ENCODE results near the gene PLXNA4.

PLXNA4 gene

GRCh38 chr7:132592936-132593335 is 16.7 kb upstream of the PLXNA4 start:
- DNase-seq (ENCODE audit: low read depth in 2 of 2, low spot score in 1 of 2): no peak

GRCh38 chr7:132592231-132592920 is 16.1 kb upstream of the PLXNA4 start:
- no peak for DNase-seq (ENCODE audit: low read depth in 2 of 2, low spot score in 1 of 2)

GRCh38 chr7:132590162-132590561 is 13.9 kb upstream of the PLXNA4 start:
- no peak for DNase-seq (ENCODE audit: low read depth in 2 of 2, low spot score in 1 of 2)

GRCh38 chr7:132588596-132588995 is 12.3 kb upstream of the PLXNA4 start:
- no peak for DNase-seq (ENCODE audit: low read depth in 2 of 2, low spot score in 1 of 2)

GRCh38 chr7:132584796-132585494 is 8.7 kb upstream of the PLXNA4 start:
- no peak for DNase-seq (ENCODE audit: low read depth in 2 of 2, low spot score in 1 of 2)

- no peak for DNase-seq (ENCODE audit: low read depth in 2 of 2, low spot score in 1 of 2)
These were observed 5.2 kb upstream of the PLXNA4 start for GRCh38 chr7:132581431-132581830.

- DNase-seq (ENCODE audit: low read depth in 2 of 2, low spot score in 1 of 2): peak; percentile 25 to 37
These were observed 4.5 kb upstream of the PLXNA4 start for GRCh38 chr7:132580717-132581285.

- DNase-seq (ENCODE audit: low read depth in 2 of 2, low spot score in 1 of 2): no peak
These were observed 4.0 kb upstream of the PLXNA4 start for GRCh38 chr7:132580277-132580676.

- no peak for DNase-seq (ENCODE audit: low read depth in 2 of 2, low spot score in 1 of 2)
These were observed 3.1 kb upstream of the PLXNA4 start for GRCh38 chr7:132579260-132579899.

- no peak for DNase-seq (ENCODE audit: low read depth in 2 of 2, low spot score in 1 of 2)
These were observed 2.6 kb upstream of the PLXNA4 start for GRCh38 chr7:132578826-132579225.

GRCh38 chr7:132578050-132578370 is 1.7 kb upstream of the PLXNA4 start:
- no peak for DNase-seq (ENCODE audit: low read depth in 2 of 2, low spot score in 1 of 2)

GRCh38 chr7:132577206-132578049 is 1.2 kb upstream of the PLXNA4 start:
- no peak for DNase-seq (ENCODE audit: low read depth in 2 of 2, low spot score in 1 of 2)

- DNase-seq (ENCODE audit: low read depth in 2 of 2, low spot score in 1 of 2): no peak
These were observed 433 bp upstream of the PLXNA4 start for GRCh38 chr7:132576721-132577085.

GRCh38 chr7:132575419-132575981 is 770 bp downstream of the PLXNA4 start:
- no peak for DNase-seq (ENCODE audit: low read depth in 2 of 2, low spot score in 1 of 2)

GRCh38 chr7:132574223-132574622 is 2.0 kb downstream of the PLXNA4 start:
- DNase-seq (ENCODE audit: low read depth in 2 of 2, low spot score in 1 of 2): no peak

GRCh38 chr7:132573251-132573955 is 2.9 kb downstream of the PLXNA4 start:
- no peak for DNase-seq (ENCODE audit: low read depth in 2 of 2, low spot score in 1 of 2)

- no peak for DNase-seq (ENCODE audit: low read depth in 2 of 2, low spot score in 1 of 2)
These were observed 3.7 kb downstream of the PLXNA4 start for GRCh38 chr7:132572526-132572925.

- DNase-seq (ENCODE audit: low read depth in 2 of 2, low spot score in 1 of 2): no peak
These were observed 4.3 kb downstream of the PLXNA4 start for GRCh38 chr7:132571970-132572369.

- no peak for DNase-seq (ENCODE audit: low read depth in 2 of 2, low spot score in 1 of 2)
These were observed 6.2 kb downstream of the PLXNA4 start for GRCh38 chr7:132569884-132570614.

GRCh38 chr7:132568962-132569361 is 7.3 kb downstream of the PLXNA4 start:
- DNase-seq (ENCODE audit: low read depth in 2 of 2, low spot score in 1 of 2): no peak

Data from stimulated activated CD8-positive, alpha-beta memory T cell treated with anti-CD3 and anti-CD28 coated beads, Interleukin-4, amount 100 ng/mL, for 1 hour (primary cell).